Neural crest cell (in vitro differentiated cells): ENCODE results near the gene SLC51B. TPM values are rescaled to one million over a fixed set of nuclear protein-coding genes. Genes with fewer than 3 reads are reported as not detected.

Experiments
- DNase-seq: peaks from one replicate; pipeline ENCODE4 v3.0.0; 2021; ENCODE audit warnings: low read depth, mixed read lengths, low spot score
- H3K27ac Mint-ChIP-seq: one replicate; pipeline ENCODE4 v1.8.0; 2021; ENCODE audit warnings: mild to moderate bottlenecking, mixed read lengths; ENCODE audit not compliant: unreplicated experiment
- H3K27me3 Mint-ChIP-seq: 2 replicates; pipeline ENCODE4 v1.8.0; 2021; ENCODE audit warnings: low read depth, mild to moderate bottlenecking, mixed read lengths
- H3K36me3 Mint-ChIP-seq: 2 replicates; pipeline ENCODE4 v1.8.0; 2021; ENCODE audit warnings: low read depth, mild to moderate bottlenecking, mixed read lengths
- H3K4me1 Mint-ChIP-seq: 2 replicates; pipeline ENCODE4 v1.8.0; 2021; ENCODE audit warnings: mixed read lengths
- H3K4me3 Mint-ChIP-seq: one replicate; pipeline ENCODE4 v1.8.0; 2021; ENCODE audit warnings: mild to moderate bottlenecking, mixed read lengths
- H3K9me3 Mint-ChIP-seq: 2 replicates; pipeline ENCODE4 v1.8.0; 2021; ENCODE audit warnings: mixed read lengths
- total RNA-seq: library from RNA; stranded (reverse); gene quantifications from 2 replicates; pipeline ENCODE4 v1.2.1, GENCODE V29; 2021
- TF ChIP-seq, protein P1 (sequence below): fragments of 200-600 bp; sonication (generic); conservative IDR thresholded peaks from 2 replicates; pipeline ENCODE4 v1.5.0; 2021; ENCODE audit warnings: antibody characterized with exemption, mild to moderate bottlenecking

The SLC51B gene
- total RNA-seq, 1 donor from 2014 or later, result not detected

DNA sequence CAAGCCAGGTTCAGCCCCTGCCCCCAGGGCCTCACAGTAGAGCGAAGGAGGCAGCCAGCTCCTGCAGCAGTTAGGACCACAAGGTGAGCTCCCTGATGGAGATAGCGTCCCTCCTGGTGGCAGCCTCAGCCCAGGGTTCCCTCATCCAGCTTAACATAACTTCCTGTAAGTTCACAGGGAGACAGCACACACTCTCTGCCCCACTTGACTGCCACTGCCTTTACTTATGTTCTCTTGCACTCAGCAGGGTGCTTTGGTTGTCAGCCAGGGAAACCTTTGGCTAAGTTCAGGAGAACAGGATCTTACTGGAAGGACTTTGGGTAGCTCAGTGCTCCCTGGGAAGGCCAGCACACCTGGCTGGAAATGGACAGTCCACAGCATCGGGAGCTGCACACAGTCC is 42.2 kb downstream of the SLC51B start:
- no peaks in the 10 kb centered on the region for H3K36me3 Mint-ChIP-seq
- H3K27ac Mint-ChIP-seq, result no peak overlapping the region
- H3K27me3 Mint-ChIP-seq, result peaks cover 9% of the 10 kb centered on the region
- no peaks in the 10 kb centered on the region for H3K9me3 Mint-ChIP-seq
- no peak overlapping the region for H3K4me3 Mint-ChIP-seq
- TF ChIP-seq, protein P1, sequence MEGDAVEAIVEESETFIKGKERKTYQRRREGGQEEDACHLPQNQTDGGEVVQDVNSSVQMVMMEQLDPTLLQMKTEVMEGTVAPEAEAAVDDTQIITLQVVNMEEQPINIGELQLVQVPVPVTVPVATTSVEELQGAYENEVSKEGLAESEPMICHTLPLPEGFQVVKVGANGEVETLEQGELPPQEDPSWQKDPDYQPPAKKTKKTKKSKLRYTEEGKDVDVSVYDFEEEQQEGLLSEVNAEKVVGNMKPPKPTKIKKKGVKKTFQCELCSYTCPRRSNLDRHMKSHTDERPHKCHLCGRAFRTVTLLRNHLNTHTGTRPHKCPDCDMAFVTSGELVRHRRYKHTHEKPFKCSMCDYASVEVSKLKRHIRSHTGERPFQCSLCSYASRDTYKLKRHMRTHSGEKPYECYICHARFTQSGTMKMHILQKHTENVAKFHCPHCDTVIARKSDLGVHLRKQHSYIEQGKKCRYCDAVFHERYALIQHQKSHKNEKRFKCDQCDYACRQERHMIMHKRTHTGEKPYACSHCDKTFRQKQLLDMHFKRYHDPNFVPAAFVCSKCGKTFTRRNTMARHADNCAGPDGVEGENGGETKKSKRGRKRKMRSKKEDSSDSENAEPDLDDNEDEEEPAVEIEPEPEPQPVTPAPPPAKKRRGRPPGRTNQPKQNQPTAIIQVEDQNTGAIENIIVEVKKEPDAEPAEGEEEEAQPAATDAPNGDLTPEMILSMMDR, result no peak
- peaks cover 44% of the 10 kb centered on the region for H3K4me1 Mint-ChIP-seq
- DNase-seq, result no peak

GRCh38 chr15:65087873-65088642 is 42.9 kb downstream of the SLC51B start:
- no peak for DNase-seq
- Mint-ChIP-seq H3K27ac (no peak overlapping the region), H3K9me3 (no peaks in the 10 kb centered on the region), H3K36me3 (no peaks in the 10 kb centered on the region), H3K4me1 (peaks cover 38% of the 10 kb centered on the region), H3K4me3 (no peak overlapping the region), H3K27me3 (peaks cover 9% of the 10 kb centered on the region)
- TF ChIP-seq, protein P1, result no peak

GRCh38 chr15:65088643-65089021 is 43.4 kb downstream of the SLC51B start:
- no peak overlapping the region for H3K27ac Mint-ChIP-seq
- TF ChIP-seq, protein P1, result no peak
- peaks cover 9% of the 10 kb centered on the region for H3K27me3 Mint-ChIP-seq
- peaks cover 32% of the 10 kb centered on the region for H3K4me1 Mint-ChIP-seq
- H3K4me3 Mint-ChIP-seq, result no peak overlapping the region
- DNase-seq, result no peak
- H3K9me3 Mint-ChIP-seq, result no peaks in the 10 kb centered on the region
- H3K36me3 Mint-ChIP-seq, result no peaks in the 10 kb centered on the region

- H3K36me3 Mint-ChIP-seq, result no peaks in the 10 kb centered on the region
- H3K4me1 Mint-ChIP-seq, result peaks cover 28% of the 10 kb centered on the region
- H3K9me3 Mint-ChIP-seq, result no peaks in the 10 kb centered on the region
- peaks cover 9% of the 10 kb centered on the region for H3K27me3 Mint-ChIP-seq
- TF ChIP-seq, protein P1, result no peak
- no peak overlapping the region for H3K27ac Mint-ChIP-seq
- no peak overlapping the region for H3K4me3 Mint-ChIP-seq
- DNase-seq, result no peak
These were observed 44.1 kb downstream of the SLC51B start for GRCh38 chr15:65089206-65089824.

DNA sequence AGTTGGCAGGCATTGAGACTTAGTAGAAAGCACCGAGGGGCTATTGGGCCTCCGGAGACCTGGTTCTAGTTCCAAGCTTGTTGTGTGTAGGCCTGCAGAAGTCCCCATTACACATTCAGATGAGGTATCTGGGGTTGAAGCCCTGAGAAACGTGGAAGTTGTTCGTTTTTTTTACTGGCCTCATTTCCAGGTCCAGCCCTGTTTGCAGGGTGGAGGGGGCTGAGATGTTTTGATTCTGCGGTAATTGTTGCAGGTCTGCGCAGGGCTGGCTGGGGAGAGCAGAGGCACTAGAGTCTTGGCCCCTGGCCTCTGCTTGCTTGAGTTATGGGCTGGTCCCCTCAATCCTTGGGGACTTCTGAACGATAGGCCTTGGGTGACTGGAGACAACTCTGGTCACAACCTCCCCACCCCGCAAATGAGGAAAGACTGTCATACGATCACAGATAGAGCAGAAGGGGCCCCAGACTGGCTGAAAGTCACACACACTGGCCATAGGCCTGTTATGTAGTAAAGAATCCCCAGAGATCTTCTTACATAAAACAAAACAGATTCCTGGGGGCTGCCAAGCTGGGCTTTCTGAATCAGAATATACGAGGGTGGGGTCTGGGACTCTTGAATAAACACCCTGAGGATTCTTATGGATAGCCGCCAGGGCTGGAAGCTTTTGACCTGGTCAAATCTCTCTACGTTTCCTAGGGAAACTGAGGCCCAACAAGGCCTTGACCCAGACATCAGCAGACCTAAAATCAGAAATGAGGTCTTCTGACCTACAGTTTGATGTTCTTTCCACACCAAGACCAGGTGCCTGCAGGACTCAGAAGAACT is 47.0 kb downstream of the SLC51B start:
- Mint-ChIP-seq H3K9me3 (no peaks in the 10 kb centered on the region), H3K4me3 (no peak overlapping the region), H3K4me1 (peaks cover 9% of the 10 kb centered on the region), H3K27me3 (no peaks in the 10 kb centered on the region), H3K36me3 (no peaks in the 10 kb centered on the region), H3K27ac (no peak overlapping the region)
- DNase-seq, result no peak
- TF ChIP-seq, protein P1, result no peak
